Subcutaneous abdominal adipose tissue (tissue), 5 donors: ENCODE data around the gene TMEM196.
A peak's percentile ranks its signal among the peaks of the same experiment; 100 is the strongest.

Experiments
- H3K27ac ChIP-seq: one replicate; pipeline ENCODE4 v1.7.0; 2013; ENCODE audit warnings: low read depth, mild to moderate bottlenecking, inconsistent platforms, low read length, moderate library complexity
- H3K27me3 ChIP-seq, 5 donors: one replicate each; pipeline ENCODE4 v1.7.0; 2013; ENCODE audit warnings: low read length in 5 of 5, inconsistent platforms in 1 of 5; ENCODE audit not compliant: control insufficient read depth in 5 of 5, insufficient read depth in 4 of 5
- H3K36me3 ChIP-seq, 5 donors: one replicate each; pipeline ENCODE4 v1.7.0; 2013; ENCODE audit warnings: low read length in 5 of 5; ENCODE audit not compliant: control insufficient read depth in 5 of 5, insufficient read depth in 5 of 5
- H3K4me1 ChIP-seq, 5 donors: one replicate each; pipeline ENCODE4 v1.7.0; 2013; ENCODE audit warnings: low read length in 5 of 5, mild to moderate bottlenecking in 3 of 5, moderate library complexity in 1 of 5; ENCODE audit not compliant: control insufficient read depth in 5 of 5, insufficient read depth in 5 of 5
- H3K4me3 ChIP-seq, 5 donors: one replicate each; pipeline ENCODE4 v1.7.0; 2013; ENCODE audit warnings: low read length in 5 of 5, low read depth in 1 of 5
- H3K9ac ChIP-seq, 5 donors: one replicate each; pipeline ENCODE4 v1.7.0; 2013; ENCODE audit warnings: low read length in 5 of 5, mild to moderate bottlenecking in 4 of 5, moderate library complexity in 3 of 5
- H3K9me3 ChIP-seq, 5 donors: one replicate each; pipeline ENCODE4 v1.7.0; 2013; ENCODE audit warnings: low read length in 5 of 5; ENCODE audit not compliant: control insufficient read depth in 5 of 5
- donor health status: healthy.
- donor health status: healthy.
- donor health status: healthy.
- donor health status: healthy.
- donor health status: healthy.

TMEM196 gene

DNA sequence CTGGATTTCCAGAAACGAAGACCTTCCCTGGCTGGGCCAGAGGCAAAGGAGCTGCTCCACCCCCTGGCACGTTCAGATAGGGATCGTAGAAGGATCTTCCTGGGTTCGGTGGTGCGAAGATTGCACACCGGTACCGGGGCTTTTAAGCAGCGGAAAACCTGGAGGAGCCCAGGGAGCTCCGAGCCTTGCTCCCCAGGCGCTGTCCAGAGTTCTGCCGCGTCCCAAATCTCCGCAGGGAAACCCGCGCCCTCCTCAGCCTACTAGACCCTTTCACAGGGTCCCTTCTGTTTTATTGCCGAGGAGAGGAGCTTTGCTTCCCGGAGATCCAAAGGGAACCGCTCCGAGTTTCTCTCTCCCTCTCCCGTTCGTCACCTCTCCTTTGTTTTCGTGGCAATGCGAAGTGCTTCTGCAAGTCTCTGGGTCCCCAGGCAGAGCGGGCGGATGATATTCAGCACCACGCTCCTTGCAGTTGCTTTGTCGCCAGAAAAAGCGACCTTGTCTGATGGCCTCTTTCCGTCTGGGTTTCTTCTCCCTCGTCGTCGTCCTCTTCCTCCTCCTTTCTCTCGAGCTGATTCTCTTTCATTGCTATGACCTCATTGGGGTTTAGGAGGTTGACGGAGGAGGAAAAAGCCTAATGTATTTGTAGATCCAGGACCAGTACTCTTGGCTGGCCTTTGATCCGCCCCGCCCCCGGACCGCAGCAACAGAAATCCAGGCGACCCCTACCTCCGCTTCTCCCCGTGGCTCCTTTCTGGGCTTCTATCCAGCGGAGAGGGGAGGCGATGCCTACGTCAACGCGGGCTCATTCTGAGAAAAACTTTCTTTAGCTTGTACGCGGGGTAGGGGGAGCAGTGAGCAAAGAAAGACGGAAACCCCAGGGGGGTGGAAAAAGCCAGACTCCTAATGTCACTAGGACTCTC is at the start of gene TMEM196:
TMEM196 (minus strand) TSS at position 777 of the 920 bp plus-strand sequence. CDS start 921 bp downstream, outside the sequence.
- Histone ChIP-seq H3K9ac (no peak within 1 kb of the TSS), H3K27ac (no peak within 1 kb of the TSS), H3K27me3 (peaks cover 15 to 26% (median 20%) of the 10 kb centered on the region in 5 donors), H3K9me3 (no peaks in the 10 kb centered on the region), H3K4me1 (peaks cover 0 to 15% (median 14%) of the 10 kb centered on the region in 5 donors), H3K4me3 (peak within 1 kb of the TSS; percentile 12 to 53 (median 42)), H3K36me3 (no peaks in the 10 kb centered on the region)

GRCh38 chr7:19816128-19816527 is 42.7 kb upstream of the TMEM196 start:
- no peak overlapping the region for H3K4me3 ChIP-seq

GRCh38 chr7:19815546-19815945 is 42.1 kb upstream of the TMEM196 start:
- Histone ChIP-seq H3K36me3 (no peaks in the 10 kb centered on the region), H3K4me3 (no peak overlapping the region), H3K27ac (no peak overlapping the region), H3K27me3 (no peaks in the 10 kb centered on the region), H3K4me1 (no peaks in the 10 kb centered on the region), H3K9ac (no peak overlapping the region), H3K9me3 (no peaks in the 10 kb centered on the region)

More at GRCh38 chr7:19816128-19816527, 42.7 kb upstream of the TMEM196 start:
- Histone ChIP-seq H3K9ac (no peak overlapping the region), H3K27me3 (no peaks in the 10 kb centered on the region), H3K36me3 (no peaks in the 10 kb centered on the region), H3K4me1 (no peaks in the 10 kb centered on the region), H3K27ac (no peak overlapping the region), H3K9me3 (no peaks in the 10 kb centered on the region)

GRCh38 chr7:19814776-19815175 is 41.4 kb upstream of the TMEM196 start:
- H3K27me3 ChIP-seq = no peaks in the 10 kb centered on the region
- H3K9ac ChIP-seq = no peak overlapping the region
- no peaks in the 10 kb centered on the region for H3K36me3 ChIP-seq
- no peak overlapping the region for H3K27ac ChIP-seq
- H3K4me3 ChIP-seq = no peak overlapping the region
- H3K4me1 ChIP-seq = no peaks in the 10 kb centered on the region
- no peaks in the 10 kb centered on the region for H3K9me3 ChIP-seq

DNA sequence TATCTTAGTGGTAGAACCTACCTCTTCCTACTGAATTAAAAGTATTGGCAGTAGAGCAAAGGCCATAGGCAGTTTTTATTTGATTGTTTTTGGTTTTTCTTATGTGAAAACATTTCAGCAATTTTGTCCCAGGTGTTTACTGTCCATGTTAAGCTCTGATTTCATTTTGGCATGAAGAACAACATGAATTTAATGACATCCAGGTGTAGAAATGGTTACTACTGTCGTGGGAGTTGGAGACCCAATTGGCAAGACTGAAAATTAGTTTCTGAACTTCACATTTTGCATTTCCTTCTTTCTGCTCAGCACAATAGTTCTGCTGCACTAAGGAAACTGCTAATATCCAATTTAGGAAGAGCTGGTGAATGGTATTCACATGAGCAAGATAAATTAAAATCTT is 38.0 kb upstream of the TMEM196 start:
- no peaks in the 10 kb centered on the region for H3K36me3 ChIP-seq
- H3K4me3 ChIP-seq = no peak overlapping the region
- H3K9me3 ChIP-seq = no peaks in the 10 kb centered on the region
- no peak overlapping the region for H3K27ac ChIP-seq
- no peaks in the 10 kb centered on the region for H3K4me1 ChIP-seq
- no peaks in the 10 kb centered on the region for H3K27me3 ChIP-seq
- no peak overlapping the region for H3K9ac ChIP-seq

DNA sequence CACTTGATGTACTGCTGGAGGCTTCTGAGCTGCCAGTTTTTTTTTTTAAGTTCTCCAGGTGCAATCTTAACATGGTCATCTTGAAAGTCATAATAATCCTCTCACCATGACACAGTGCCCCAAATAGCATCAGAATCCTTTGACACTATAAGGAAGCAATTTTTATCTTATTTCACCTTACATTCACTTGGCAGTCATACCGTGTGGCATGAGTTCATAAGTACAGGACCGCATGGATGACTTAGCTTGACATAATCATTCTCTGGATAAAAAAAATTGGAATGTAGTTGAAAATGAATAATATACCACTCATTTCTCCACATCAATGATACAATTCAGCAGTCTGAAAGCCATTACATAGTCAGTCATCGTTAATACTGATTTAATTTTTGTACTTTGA is 25.6 kb upstream of the TMEM196 start:
- Histone ChIP-seq H3K27ac (no peak overlapping the region), H3K9ac (no peak overlapping the region), H3K9me3 (no peaks in the 10 kb centered on the region), H3K27me3 (no peaks in the 10 kb centered on the region), H3K4me1 (no peaks in the 10 kb centered on the region), H3K36me3 (no peaks in the 10 kb centered on the region), H3K4me3 (no peak overlapping the region)

DNA sequence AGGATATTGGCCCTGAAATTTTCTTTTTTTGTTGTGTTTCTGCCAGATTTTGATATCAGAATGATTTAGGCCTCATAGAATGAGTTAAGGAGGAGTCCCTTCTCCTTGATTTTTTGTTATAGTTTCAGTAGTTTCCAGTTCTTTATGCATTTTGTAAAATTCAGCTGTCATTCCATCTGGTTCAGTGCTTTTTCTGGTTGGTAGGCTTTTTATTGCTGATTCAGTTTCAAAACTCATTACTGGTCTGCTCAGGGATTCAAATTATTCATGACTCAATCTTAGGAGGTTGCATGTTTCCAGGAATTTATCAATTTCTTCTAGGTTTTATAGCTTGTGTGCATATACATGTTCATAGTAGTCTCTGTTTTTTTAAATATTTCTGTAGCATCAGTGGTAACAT is 10.1 kb upstream of the TMEM196 start:
- Histone ChIP-seq H3K4me1 (peaks cover 0 to 3% (median 0%) of the 10 kb centered on the region in 5 donors), H3K9ac (no peak overlapping the region), H3K36me3 (no peaks in the 10 kb centered on the region), H3K27ac (no peak overlapping the region), H3K4me3 (no peak overlapping the region), H3K27me3 (no peaks in the 10 kb centered on the region), H3K9me3 (peaks cover 0 to 9% (median 0%) of the 10 kb centered on the region in 5 donors)

DNA sequence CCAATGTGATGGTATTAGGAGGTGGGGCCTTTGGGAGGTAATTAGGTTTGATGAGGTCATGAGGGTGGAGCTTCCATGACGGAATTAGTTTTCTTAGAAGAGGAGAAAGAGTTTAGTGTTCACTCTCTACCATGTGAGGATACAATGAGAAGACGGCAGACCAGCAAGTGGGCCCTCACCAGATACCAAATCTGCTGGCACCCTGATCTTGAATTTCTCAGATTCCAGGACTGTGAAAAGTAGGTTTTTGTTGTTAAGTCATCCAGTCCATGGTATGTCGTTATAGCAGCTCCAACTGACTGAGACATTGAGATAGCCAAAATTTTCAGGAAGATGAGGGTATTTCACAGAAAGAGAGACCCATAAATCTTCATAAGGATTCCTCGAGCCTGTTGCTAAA is 3.6 kb upstream of the TMEM196 start:
- H3K27ac ChIP-seq = no peak overlapping the region
- no peaks in the 10 kb centered on the region for H3K36me3 ChIP-seq
- H3K4me3 ChIP-seq = no peak overlapping the region
- H3K9me3 ChIP-seq = no peaks in the 10 kb centered on the region
- H3K9ac ChIP-seq = no peak overlapping the region
- peaks cover 10 to 21% (median 20%) of the 10 kb centered on the region in 5 donors for H3K27me3 ChIP-seq
- H3K4me1 ChIP-seq = peaks cover 0 to 15% (median 14%) of the 10 kb centered on the region in 5 donors

GRCh38 chr7:19775578-19775977 is 2.2 kb upstream of the TMEM196 start:
- peaks cover 15 to 26% (median 20%) of the 10 kb centered on the region in 5 donors for H3K27me3 ChIP-seq
- H3K36me3 ChIP-seq = no peaks in the 10 kb centered on the region

GRCh38 chr7:19772306-19772705 is 1.1 kb downstream of the TMEM196 start:
- no peaks in the 10 kb centered on the region for H3K9me3 ChIP-seq
- H3K9ac ChIP-seq = no peak overlapping the region
- H3K4me3 ChIP-seq = peak overlapping the region in 3 of 5 donors; percentile 12 to 53 (median 42)
- H3K27ac ChIP-seq = no peak overlapping the region
- H3K27me3 ChIP-seq = peaks cover 15 to 26% (median 20%) of the 10 kb centered on the region in 5 donors
- H3K36me3 ChIP-seq = no peaks in the 10 kb centered on the region
- peaks cover 0 to 15% (median 14%) of the 10 kb centered on the region in 5 donors for H3K4me1 ChIP-seq

More at GRCh38 chr7:19775578-19775977, 2.2 kb upstream of the TMEM196 start:
- no peak overlapping the region for H3K27ac ChIP-seq
- peaks cover 0 to 15% (median 14%) of the 10 kb centered on the region in 5 donors for H3K4me1 ChIP-seq
- no peak overlapping the region for H3K9ac ChIP-seq
- no peaks in the 10 kb centered on the region for H3K9me3 ChIP-seq
- no peak overlapping the region for H3K4me3 ChIP-seq
